NOMO-1 treated with DMSO at 0.1 percent for 48 hours (cell line): ENCODE measurements around the gene ARHGEF39.

Source experiments
- DNase-seq: peaks from one replicate; lab custom pipeline; 2025; ENCODE audit not compliant: unreplicated experiment; lab: John Stamatoyannopoulos, UW

ARHGEF39 gene

GRCh38 chr9:35679091-35679490 is 14.1 kb upstream of the ARHGEF39 start:
- no peak for DNase-seq

DNA sequence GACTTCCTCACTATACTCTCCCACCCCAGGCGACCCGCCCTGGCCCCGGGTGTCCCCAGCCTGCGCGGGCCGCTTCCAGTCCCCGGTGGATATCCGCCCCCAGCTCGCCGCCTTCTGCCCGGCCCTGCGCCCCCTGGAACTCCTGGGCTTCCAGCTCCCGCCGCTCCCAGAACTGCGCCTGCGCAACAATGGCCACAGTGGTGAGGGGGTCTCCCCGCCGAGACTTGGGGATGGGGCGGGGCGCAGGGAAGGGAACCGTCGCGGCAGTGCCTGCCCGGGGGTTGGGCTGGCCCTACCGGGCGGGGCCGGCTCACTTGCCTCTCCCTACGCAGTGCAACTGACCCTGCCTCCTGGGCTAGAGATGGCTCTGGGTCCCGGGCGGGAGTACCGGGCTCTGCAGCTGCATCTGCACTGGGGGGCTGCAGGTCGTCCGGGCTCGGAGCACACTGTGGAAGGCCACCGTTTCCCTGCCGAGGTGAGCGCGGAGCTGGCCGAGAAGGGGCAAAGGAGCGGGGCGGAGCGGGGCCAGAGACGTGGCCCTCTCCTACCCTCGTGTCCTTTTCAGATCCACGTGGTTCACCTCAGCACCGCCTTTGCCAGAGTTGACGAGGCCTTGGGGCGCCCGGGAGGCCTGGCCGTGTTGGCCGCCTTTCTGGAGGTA is 10.9 kb upstream of the ARHGEF39 start:
- no peak for DNase-seq

DNA sequence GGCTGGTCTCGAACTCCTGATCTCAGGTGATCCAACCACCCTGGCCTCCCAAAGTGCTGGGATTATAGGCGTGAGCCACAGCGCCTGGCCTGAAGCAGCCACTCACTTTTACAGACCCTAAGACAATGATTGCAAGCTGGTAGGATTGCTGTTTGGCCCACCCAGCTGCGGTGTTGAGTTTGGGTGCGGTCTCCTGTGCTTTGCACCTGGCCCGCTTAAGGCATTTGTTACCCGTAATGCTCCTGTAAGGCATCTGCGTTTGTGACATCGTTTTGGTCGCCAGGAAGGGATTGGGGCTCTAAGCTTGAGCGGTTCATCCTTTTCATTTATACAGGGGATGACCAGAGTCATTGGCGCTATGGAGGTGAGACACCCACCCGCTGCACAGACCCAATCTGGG is 10.2 kb upstream of the ARHGEF39 start:
- DNase-seq, result no peak

GRCh38 chr9:35674025-35674361 is 9.0 kb upstream of the ARHGEF39 start:
- DNase-seq, result no peak

DNA sequence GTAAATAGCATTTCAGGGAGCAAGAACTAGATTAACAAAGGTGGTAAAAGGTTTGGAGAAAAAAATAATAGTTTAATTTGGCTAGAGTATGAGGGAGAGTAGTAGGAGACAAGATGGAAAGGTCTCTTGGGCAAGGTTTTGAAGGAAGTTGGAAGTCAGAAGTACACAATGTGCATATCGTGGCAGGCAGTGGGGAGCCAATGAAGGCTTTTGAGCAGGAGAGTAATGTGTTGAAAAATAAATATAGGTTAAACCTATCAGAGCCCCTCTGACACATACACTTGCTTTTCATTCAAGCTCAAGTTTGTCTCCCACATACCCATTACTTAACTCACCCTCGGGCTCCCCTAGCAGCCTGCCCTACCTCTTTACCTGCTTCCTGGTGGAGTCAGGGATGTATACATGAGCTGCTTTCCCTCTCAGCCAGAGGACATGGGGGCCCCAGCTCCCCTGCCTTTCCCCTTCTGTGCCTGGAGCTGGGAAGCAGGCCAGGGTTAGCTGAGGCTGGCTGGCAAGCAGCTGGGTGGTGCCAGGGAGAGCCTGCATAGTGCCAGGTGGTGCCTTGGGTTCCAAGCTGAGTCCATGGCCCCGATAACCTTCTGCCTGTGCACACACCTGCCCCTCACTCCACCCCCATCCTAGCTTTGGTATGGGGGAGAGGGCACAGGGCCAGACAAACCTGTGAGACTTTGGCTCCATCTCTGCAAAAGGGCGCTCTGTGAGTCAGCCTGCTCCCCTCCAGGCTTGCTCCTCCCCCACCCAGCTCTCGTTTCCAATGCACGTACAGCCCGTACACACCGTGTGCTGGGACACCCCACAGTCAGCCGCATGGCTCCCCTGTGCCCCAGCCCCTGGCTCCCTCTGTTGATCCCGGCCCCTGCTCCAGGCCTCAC is 8.4 kb upstream of the ARHGEF39 start, which contains the start of gene CA9:
Gene CA9 (plus strand): TSS at position 797 of the 893 bp plus-strand sequence. CDS start 32 bp downstream, at position 829.
- DNase-seq, result no peak

GRCh38 chr9:35669331-35670145 is 4.5 kb upstream of the ARHGEF39 start:
- DNase-seq, result no peak

DNA sequence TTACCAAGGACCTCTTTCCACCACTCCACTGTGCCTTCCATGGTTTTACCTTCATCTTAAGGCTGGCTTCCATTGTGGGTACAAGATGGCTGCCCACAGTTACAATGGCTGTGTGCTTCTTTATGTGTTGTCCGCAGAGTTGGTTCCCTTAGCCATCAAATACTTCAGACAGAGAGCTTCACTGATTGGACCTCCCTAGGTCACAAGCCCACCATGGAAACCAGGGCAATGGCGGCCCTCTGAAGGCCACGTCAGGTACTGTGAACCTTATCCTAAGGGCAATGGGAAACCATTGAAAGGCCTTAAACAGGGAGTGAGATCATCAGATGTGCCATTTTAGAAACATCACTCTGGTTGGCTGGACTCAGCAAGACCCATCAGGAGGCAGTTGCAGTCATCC is 2.9 kb upstream of the ARHGEF39 start:
- no peak for DNase-seq

- DNase-seq, result no peak
These were observed 1.6 kb upstream of the ARHGEF39 start for GRCh38 chr9:35666549-35666948.

DNA sequence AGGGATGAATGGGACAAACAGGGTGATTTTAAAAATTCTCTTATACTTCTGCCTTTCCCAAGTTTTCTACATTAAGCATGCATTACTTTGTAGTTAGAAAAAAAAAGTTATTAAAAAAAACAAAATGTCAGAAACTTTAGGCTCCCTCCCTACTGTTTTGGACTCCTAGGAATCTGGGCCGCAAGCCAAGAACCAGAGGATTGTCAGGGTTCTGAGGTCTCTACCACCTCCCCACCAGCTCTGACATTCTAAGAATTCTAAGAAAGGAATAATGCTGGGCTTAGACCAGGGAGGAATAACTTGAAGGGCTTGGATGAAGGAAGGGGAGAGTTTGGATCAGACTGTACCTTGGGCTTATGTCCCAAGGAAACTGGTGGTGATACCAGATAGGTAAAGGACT is 1.1 kb upstream of the ARHGEF39 start:
- no peak for DNase-seq

- DNase-seq, result no peak
These were observed 450 bp upstream of the ARHGEF39 start for GRCh38 chr9:35665471-35665818.

DNA sequence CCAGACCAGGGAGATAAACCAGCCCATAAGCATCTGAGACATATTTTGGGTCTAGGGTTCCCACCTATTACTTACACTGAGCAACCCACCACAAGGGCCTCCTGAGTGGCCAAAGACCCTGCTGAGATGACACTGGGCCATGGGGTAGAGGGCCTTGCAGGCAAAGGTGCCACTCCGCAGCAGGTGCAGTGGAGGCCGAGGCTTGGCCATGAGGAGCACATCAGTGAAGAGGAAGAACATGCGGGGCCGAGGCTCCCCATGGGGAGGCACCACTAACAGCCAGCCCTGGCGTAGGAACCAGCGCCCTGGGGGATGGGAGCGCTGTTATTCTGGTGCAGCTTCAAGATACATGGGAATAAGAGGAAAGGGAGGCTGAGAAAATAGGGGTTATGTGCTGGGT is 2.6 kb downstream of the ARHGEF39 start:
- no peak for DNase-seq

DNA sequence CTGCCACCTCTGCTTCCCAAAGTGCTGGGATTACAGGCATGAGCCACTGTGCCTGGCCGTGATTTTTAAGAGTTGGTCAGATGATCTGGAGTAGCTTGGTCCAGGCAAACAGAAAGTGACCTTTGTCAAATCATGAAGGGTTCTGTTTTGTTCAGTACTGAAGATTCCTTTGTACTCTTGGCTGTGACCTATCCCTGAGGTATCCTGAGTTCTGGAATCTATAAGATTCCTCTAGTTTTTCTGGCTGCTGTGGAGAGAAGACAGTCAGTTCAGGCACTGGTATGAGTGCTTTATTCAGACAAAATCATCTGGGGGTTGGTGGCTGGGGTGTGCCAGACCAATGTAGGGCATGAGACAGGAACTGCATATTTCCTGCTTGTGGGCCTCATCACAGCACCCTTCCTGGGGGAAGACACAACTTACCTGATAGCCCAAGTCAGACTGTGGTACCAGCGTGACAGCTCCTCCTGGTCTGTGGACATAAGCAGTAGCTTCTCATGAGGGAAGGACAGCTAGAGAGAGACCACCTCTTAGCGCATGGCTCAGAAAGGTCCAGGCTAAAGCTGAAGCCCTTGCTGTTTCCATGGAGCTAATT is 3.1 kb downstream of the ARHGEF39 start:
- no peak for DNase-seq

GRCh38 chr9:35660966-35661415 is 4.0 kb downstream of the ARHGEF39 start:
- DNase-seq, result no peak

DNA sequence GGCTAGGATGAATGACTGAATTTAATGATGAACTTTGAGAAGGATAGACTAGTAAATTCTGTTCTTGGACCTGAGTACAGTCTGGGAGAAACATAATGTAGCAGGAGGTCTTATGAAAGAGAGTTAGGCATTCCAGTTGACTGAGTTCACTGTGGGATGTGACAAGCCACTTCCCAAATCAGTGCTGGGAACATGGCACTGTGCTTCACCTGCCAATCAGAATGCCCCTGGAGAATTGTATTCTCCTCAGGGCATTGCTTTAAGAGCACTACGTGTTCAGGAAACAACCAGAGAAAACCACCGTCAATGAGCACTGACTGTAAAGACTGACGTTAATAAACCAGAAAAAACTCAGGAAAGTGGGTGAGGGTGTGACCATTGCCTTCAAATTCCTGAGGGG is 5.7 kb downstream of the ARHGEF39 start:
- no peak for DNase-seq

- peak; percentile 56 for DNase-seq
These were observed 6.1 kb downstream of the ARHGEF39 start for GRCh38 chr9:35658968-35659220.

GRCh38 chr9:35658137-35658967 is 6.6 kb downstream of the ARHGEF39 start, which contains the start of gene CCDC107:
Gene CCDC107, plus strand, starts transcription at chr9:35658292. Its CDS starts 88 bp downstream, at chr9:35658380.
- peak; percentile 86 for DNase-seq

DNA sequence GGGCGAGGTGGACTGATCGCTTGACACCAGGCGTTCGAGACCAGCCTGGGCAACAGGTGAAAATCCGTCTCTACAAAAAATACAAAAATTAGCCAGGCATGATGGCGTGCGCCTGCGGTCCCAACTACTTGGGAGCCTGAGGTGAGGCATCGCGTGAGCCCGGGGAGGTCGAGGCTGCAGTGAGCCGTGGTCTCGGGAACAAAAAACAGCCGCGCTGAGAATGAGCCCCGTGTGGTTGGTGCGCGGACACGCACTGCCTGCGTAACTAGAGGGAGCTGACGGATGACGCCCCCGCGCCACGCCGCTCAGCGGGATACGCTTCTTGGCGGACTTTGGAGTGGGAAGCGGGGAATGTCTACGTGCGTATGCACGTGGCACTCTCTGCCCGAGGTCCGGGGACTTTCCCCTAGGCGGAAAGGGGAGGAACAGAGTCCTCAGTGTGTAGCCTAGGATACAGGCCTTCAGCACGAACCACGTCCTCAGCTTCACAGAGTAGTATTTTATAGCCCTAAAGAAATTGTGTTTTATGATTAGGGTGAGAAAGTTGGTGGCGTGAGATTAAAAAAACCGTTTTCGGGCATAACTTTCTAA is 7.4 kb downstream of the ARHGEF39 start, which contains the start of gene RMRP:
Gene RMRP (minus strand): TSS at position 474 of the 591 bp plus-strand sequence.
- peak; percentile 100 for DNase-seq

DNA sequence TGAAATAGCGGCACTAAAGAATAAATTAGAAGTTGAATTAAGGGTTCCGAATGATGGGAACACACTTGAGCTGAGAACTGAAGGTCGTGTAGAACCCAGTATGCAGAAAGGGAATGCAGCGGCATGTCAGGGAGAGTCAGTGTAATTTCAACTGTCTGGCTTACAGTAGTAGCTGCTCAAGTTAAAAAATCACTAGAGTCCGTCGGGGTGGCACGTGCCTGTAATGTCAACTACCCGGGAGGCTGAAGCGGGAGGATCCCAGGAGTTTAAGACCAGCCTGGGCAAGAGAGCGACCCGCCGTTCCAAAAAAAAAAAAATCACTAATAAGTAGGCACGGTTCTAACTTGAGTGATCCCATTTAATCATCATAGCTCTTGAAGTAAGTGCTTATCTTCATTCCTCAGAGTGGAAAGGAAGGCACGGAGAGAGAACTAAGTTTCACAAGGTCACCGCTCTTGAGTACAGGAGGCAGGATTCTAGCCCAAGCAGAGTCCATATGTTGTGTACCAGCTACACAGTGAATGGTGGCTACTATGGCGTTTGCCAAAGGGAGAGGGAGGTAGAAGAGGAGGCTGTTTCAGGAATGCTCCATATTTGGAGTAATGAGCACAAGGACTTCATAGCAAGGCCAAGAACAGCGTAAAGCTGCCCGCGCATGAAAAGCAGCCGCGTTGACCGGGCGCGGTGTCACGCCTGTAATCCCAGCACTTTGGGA is 8.0 kb downstream of the ARHGEF39 start:
- no peak for DNase-seq

DNA sequence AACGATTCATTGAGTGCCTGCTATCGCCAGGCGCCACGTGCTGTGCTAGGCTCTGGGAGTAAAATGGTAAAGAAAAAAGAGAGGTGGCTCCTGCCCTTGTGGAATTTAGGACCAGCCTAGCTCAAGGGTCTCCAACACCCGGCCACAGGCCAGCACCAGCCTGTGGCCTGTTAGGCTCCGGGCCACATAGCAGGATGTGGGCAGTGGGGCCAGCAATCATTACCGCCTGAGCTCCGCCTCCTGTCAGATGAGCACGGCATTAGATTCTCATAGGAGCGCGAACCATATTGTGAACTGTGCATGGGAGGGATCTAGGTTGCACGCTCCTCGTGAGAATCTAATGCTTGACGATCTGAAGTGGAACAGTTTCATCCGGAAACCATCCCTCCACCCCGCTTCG is 8.6 kb downstream of the ARHGEF39 start:
- no peak for DNase-seq
